Endothelial cell of umbilical vein (primary cell): ENCODE data around the gene OR52E8.

Experiments
- POLR2A ChIP-seq: IDR thresholded peaks from 2 replicates; pipeline ENCODE4 v1.6.1; 2012; ENCODE audit warnings: low read depth, mild to moderate bottlenecking, control low read depth, low read length
- TF ChIP-seq, protein P1 (sequence below), 2 donors: IDR thresholded peaks; 1 replicate in 1 of 2; 2 replicates in 1 of 2; pipeline ENCODE4 v1.5.1; 2011; ENCODE audit warnings: low read length in 2 of 2, mild to moderate bottlenecking in 2 of 2, moderate library complexity in 2 of 2, control low read depth in 1 of 2, inconsistent platforms in 1 of 2, low read depth in 1 of 2; ENCODE audit not compliant: insufficient read depth in 1 of 2; ENCODE audit errors: extremely low read depth in 1 of 2

DNA sequence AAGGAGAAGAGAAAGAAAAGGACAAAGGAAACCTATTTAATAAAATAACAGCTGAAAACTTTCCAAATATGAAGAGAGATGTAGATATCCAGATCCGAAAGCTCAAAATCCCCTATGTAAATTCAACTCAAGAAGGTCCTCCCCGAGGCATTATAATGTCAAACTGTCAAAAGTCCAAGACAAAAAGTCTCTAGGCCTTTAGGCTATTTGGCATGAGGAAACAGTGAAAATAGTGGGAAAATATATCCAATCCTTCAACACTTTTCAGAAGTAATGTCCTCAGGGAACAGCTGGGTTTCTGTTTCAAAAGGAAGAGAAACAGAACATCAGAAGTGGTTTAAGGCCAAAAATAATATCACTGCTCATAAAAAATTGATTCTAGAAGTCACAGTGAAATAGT lies 21.1 kb upstream of the OR52E8 start:
- TF ChIP-seq POLR2A, result no peak
- TF ChIP-seq, protein P1, sequence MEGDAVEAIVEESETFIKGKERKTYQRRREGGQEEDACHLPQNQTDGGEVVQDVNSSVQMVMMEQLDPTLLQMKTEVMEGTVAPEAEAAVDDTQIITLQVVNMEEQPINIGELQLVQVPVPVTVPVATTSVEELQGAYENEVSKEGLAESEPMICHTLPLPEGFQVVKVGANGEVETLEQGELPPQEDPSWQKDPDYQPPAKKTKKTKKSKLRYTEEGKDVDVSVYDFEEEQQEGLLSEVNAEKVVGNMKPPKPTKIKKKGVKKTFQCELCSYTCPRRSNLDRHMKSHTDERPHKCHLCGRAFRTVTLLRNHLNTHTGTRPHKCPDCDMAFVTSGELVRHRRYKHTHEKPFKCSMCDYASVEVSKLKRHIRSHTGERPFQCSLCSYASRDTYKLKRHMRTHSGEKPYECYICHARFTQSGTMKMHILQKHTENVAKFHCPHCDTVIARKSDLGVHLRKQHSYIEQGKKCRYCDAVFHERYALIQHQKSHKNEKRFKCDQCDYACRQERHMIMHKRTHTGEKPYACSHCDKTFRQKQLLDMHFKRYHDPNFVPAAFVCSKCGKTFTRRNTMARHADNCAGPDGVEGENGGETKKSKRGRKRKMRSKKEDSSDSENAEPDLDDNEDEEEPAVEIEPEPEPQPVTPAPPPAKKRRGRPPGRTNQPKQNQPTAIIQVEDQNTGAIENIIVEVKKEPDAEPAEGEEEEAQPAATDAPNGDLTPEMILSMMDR (IDR thresholded peaks at IDR 0.05; ENCODE audit: extremely low read depth in 1 of 2, insufficient read depth in 1 of 2, low read depth in 1 of 2, low read length in 2 of 2), result no peak
